Measurements from ENCODE around the gene SYT1.

- TF ChIP-seq CTCF (IDR thresholded peaks at IDR 0.05; ENCODE audit: insufficient read depth, low read length) (no peak), SPI1 (IDR thresholded peaks at IDR 0.05; ENCODE audit: borderline replicate concordance, low read depth) (no peak)
These were observed 234.0 kb downstream of the SYT1 start for GRCh38 chr12:79098530-79098929.
